Neural crest cell (in vitro differentiated cells): ENCODE data around the gene CACTIN. TPM values are rescaled to one million over a fixed set of nuclear protein-coding genes. Genes with fewer than 3 reads are reported as not detected.
"Not testable (repeated sequence)": the region's sequence is repeated elsewhere in the genome, so short reads cannot be mapped to it uniquely, and the experiment has no call there.

ENCODE experiments used
- DNase-seq: peaks from one replicate; pipeline ENCODE4 v3.0.0; 2021; ENCODE audit warnings: low read depth, mixed read lengths, low spot score
- H3K27ac Mint-ChIP-seq: one replicate; pipeline ENCODE4 v1.8.0; 2021; ENCODE audit warnings: mild to moderate bottlenecking, mixed read lengths; ENCODE audit not compliant: unreplicated experiment
- H3K27me3 Mint-ChIP-seq: 2 replicates; pipeline ENCODE4 v1.8.0; 2021; ENCODE audit warnings: low read depth, mild to moderate bottlenecking, mixed read lengths
- H3K36me3 Mint-ChIP-seq: 2 replicates; pipeline ENCODE4 v1.8.0; 2021; ENCODE audit warnings: low read depth, mild to moderate bottlenecking, mixed read lengths
- H3K4me1 Mint-ChIP-seq: 2 replicates; pipeline ENCODE4 v1.8.0; 2021; ENCODE audit warnings: mixed read lengths
- H3K4me3 Mint-ChIP-seq: one replicate; pipeline ENCODE4 v1.8.0; 2021; ENCODE audit warnings: mild to moderate bottlenecking, mixed read lengths
- H3K9me3 Mint-ChIP-seq: 2 replicates; pipeline ENCODE4 v1.8.0; 2021; ENCODE audit warnings: mixed read lengths
- total RNA-seq: library from RNA; stranded (reverse); gene quantifications from 2 replicates; pipeline ENCODE4 v1.2.1, GENCODE V29; 2021
- TF ChIP-seq, protein P1 (sequence below): fragments of 200-600 bp; sonication (generic); conservative IDR thresholded peaks from 2 replicates; pipeline ENCODE4 v1.5.0; 2021; ENCODE audit warnings: antibody characterized with exemption, mild to moderate bottlenecking

The CACTIN gene
- total RNA-seq, 1 donor from 2014 or later, result 33.5 TPM

DNA sequence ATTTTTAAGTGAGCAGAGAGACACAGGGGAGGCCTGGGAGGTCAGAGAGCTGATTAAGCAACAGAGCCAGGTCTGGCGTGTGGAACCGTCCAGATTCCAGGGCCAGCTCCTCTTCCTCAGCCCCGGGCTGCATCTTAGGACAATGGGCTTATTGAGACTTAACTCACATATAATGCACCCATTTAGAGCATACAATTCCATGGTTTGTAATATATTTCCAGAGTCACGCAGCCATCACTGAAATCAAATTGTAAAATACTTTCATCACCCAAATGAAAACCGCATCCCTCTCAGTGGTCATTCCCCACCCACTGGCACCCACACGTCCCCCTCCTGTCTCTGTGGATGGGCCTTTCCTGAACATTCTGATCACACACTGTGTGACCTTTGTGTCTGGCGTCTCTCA is 56.0 kb downstream of the CACTIN start:
- Mint-ChIP-seq H3K9me3 (no peaks in the 10 kb centered on the region), H3K4me3 (peak overlapping the region; percentile 29), H3K27me3 (peaks cover 13% of the 10 kb centered on the region), H3K27ac (no peak overlapping the region), H3K4me1 (peaks cover 37% of the 10 kb centered on the region), H3K36me3 (peaks cover 10% of the 10 kb centered on the region)
- TF ChIP-seq, protein P1, sequence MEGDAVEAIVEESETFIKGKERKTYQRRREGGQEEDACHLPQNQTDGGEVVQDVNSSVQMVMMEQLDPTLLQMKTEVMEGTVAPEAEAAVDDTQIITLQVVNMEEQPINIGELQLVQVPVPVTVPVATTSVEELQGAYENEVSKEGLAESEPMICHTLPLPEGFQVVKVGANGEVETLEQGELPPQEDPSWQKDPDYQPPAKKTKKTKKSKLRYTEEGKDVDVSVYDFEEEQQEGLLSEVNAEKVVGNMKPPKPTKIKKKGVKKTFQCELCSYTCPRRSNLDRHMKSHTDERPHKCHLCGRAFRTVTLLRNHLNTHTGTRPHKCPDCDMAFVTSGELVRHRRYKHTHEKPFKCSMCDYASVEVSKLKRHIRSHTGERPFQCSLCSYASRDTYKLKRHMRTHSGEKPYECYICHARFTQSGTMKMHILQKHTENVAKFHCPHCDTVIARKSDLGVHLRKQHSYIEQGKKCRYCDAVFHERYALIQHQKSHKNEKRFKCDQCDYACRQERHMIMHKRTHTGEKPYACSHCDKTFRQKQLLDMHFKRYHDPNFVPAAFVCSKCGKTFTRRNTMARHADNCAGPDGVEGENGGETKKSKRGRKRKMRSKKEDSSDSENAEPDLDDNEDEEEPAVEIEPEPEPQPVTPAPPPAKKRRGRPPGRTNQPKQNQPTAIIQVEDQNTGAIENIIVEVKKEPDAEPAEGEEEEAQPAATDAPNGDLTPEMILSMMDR, result no peak
- no peak for DNase-seq

GRCh38 chr19:3570042-3570441 is 56.5 kb downstream of the CACTIN start:
- not testable (repeated sequence) for DNase-seq, H3K27ac Mint-ChIP-seq, H3K9me3 Mint-ChIP-seq, H3K4me3 Mint-ChIP-seq, H3K27me3 Mint-ChIP-seq, H3K36me3 Mint-ChIP-seq
- peaks cover 36% of the 10 kb centered on the region for H3K4me1 Mint-ChIP-seq

DNA sequence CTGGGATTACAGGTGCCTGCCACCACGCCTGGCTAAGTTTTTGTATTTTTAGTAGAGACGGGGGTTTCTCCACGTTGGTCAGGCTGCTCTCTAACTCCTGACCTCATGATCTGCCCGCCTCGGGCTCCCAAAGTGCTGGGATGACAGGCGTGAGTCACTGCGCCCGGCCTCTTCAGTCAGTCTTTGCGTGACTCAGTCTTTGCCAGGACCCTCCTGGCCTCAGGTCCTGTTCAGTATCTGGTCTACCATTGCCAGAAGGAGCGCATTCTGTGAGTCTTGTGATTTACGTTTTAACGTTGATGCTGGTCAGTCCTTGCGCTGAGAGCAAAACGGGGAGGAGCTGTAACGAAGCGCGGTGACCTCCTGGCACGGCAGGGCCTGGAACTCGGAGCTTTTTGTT is 61.5 kb downstream of the CACTIN start:
- H3K4me1 Mint-ChIP-seq, result peaks cover 10% of the 10 kb centered on the region
- no peaks in the 10 kb centered on the region for H3K27me3 Mint-ChIP-seq
- no peak overlapping the region for H3K27ac Mint-ChIP-seq
- H3K36me3 Mint-ChIP-seq, result no peaks in the 10 kb centered on the region
- TF ChIP-seq, protein P1, result no peak
- no peak for DNase-seq
- no peak overlapping the region for H3K4me3 Mint-ChIP-seq
- H3K9me3 Mint-ChIP-seq, result no peaks in the 10 kb centered on the region

- no peak overlapping the region for H3K4me3 Mint-ChIP-seq
Observed at GRCh38 chr19:3563709-3564524, 62.7 kb downstream of the CACTIN start.

More at GRCh38 chr19:3563709-3564524, 62.7 kb downstream of the CACTIN start:
- no peak overlapping the region for H3K27ac Mint-ChIP-seq
- TF ChIP-seq, protein P1, result no peak
- H3K4me1 Mint-ChIP-seq, result peaks cover 8% of the 10 kb centered on the region
- DNase-seq, result no peak
- H3K27me3 Mint-ChIP-seq, result no peaks in the 10 kb centered on the region
- no peaks in the 10 kb centered on the region for H3K9me3 Mint-ChIP-seq
- H3K36me3 Mint-ChIP-seq, result no peaks in the 10 kb centered on the region

Other genes with a start within 250 kb of the CACTIN start
- gene SMIM24, start 146.3 kb downstream of the CACTIN start, total RNA-seq, result not detected in 2 replicates
- gene SMIM44, start 143.3 kb downstream of the CACTIN start, total RNA-seq, result not detected in 2 replicates
- gene DOHH, start 126.1 kb downstream of the CACTIN start, total RNA-seq, result 12.0 and 12.8 TPM in 2 replicates
- gene FZR1, start 120.5 kb downstream of the CACTIN start, total RNA-seq, result 63.2 and 67.8 TPM in 2 replicates
- 1.1 and 2.0 TPM in 2 replicates for gene TEKTIP1, start 87.6 kb downstream of the CACTIN start, total RNA-seq
- gene MFSD12, start 69.2 kb downstream of the CACTIN start, total RNA-seq, result 72.7 and 79.1 TPM in 2 replicates
- 76.2 and 79.6 TPM in 2 replicates for gene HMG20B, start 53.8 kb downstream of the CACTIN start, total RNA-seq
- gene GIPC3, start 41.3 kb downstream of the CACTIN start, total RNA-seq, result 0.19 and 0.25 TPM in 2 replicates
- gene TBXA2R, start 19.9 kb downstream of the CACTIN start, total RNA-seq, result 0.23 and 0.52 TPM in 2 replicates
- gene PIP5K1C, start 73.7 kb upstream of the CACTIN start, total RNA-seq, result 39.5 and 40.1 TPM in 2 replicates
- gene TJP3, start 81.6 kb upstream of the CACTIN start, total RNA-seq, result not detected in 2 replicates
- 22.8 and 24.5 TPM in 2 replicates for gene APBA3, start 134.9 kb upstream of the CACTIN start, total RNA-seq
- gene MRPL54, start 135.9 kb upstream of the CACTIN start, total RNA-seq, result 41.7 and 41.9 TPM in 2 replicates
- not detected in 2 replicates for gene RAX2, start 145.4 kb upstream of the CACTIN start, total RNA-seq
- gene MATK, start 159.6 kb upstream of the CACTIN start, total RNA-seq, result not detected in 2 replicates
- gene ZFR2, start 242.2 kb upstream of the CACTIN start, total RNA-seq, result 4.2 and 5.0 TPM in 2 replicates